ENCODE data around the gene METTL2B.

Gene METTL2B

GRCh38 chr7:128476402-128477335, at the start of gene METTL2B:
METTL2B (plus strand) TSS chr7:128476748; CDS start chr7:128476766, 18 bp downstream.
- peak; percentile 94 for DNase-seq

GRCh38 chr7:128427289-128427891, 49.2 kb upstream of the METTL2B start:
- peak; percentile 46 for DNase-seq

- no peak for DNase-seq
These were observed 46.3 kb upstream of the METTL2B start for GRCh38 chr7:128430207-128430606.

- DNase-seq = no peak
These were observed 45.3 kb upstream of the METTL2B start for GRCh38 chr7:128431221-128431620.

GRCh38 chr7:128431754-128432153, 44.8 kb upstream of the METTL2B start:
- DNase-seq = no peak

- DNase-seq = no peak
These were observed 41.9 kb upstream of the METTL2B start for GRCh38 chr7:128434413-128435326.

- DNase-seq = no peak
These were observed 41.2 kb upstream of the METTL2B start for GRCh38 chr7:128435327-128435686.

- DNase-seq = peak; percentile 93
These were observed 38.9 kb upstream of the METTL2B start for GRCh38 chr7:128437426-128438332.

- no peak for DNase-seq
These were observed 34.2 kb upstream of the METTL2B start for GRCh38 chr7:128442356-128442755.

- DNase-seq = no peak
These were observed 32.5 kb upstream of the METTL2B start for GRCh38 chr7:128443831-128444600.

- DNase-seq = no peak
These were observed 30.2 kb upstream of the METTL2B start for GRCh38 chr7:128446306-128446705.

- no peak for DNase-seq
These were observed 28.5 kb upstream of the METTL2B start for GRCh38 chr7:128447941-128448564.

- peak; percentile 5 for DNase-seq
These were observed 27.7 kb upstream of the METTL2B start for GRCh38 chr7:128448751-128449302.

GRCh38 chr7:128450409-128450808, 26.1 kb upstream of the METTL2B start:
- DNase-seq = peak; percentile 93

- no peak for DNase-seq
These were observed 25.6 kb upstream of the METTL2B start for GRCh38 chr7:128450913-128451312.

GRCh38 chr7:128452552-128452951, 24.0 kb upstream of the METTL2B start:
- no peak for DNase-seq

- no peak for DNase-seq
These were observed 22.4 kb upstream of the METTL2B start for GRCh38 chr7:128453836-128454804.

- peak; percentile 33 for DNase-seq
These were observed 21.6 kb upstream of the METTL2B start for GRCh38 chr7:128454808-128455542.
